Occipital lobe (tissue), 3 donors: ENCODE data around the gene AFM. TPM values are rescaled to one million over a fixed set of nuclear protein-coding genes. Genes with fewer than 3 reads are reported as not detected.
"Not testable (repeated sequence)": the region's sequence is repeated elsewhere in the genome, so short reads cannot be mapped to it uniquely, and the experiment has no call there.

Experiments used
- DNase-seq: peaks from one replicate; lab custom pipeline; 2025; lab: John Stamatoyannopoulos, UW
- small RNA-seq: library from RNA; depleted of rRNA; stranded (forward); fragments of <200 nt; gene quantifications from one replicate; pipeline ENCODE3, GENCODE V24; 2014
- total RNA-seq: library from RNA; depleted of rRNA; stranded (reverse); fragments of >200 nt; gene quantifications from one replicate; pipeline ENCODE4 v1.2.3, GENCODE V29; 2014

AFM gene
- total RNA-seq, 1 donor from 2014 or later: not detected

GRCh38 chr4:73501664-73502265, 20.2 kb downstream of the AFM start:
- no peak for DNase-seq

- no peak for DNase-seq
Observed at GRCh38 chr4:73505567-73505966, 24.0 kb downstream of the AFM start.

GRCh38 chr4:73507541-73507940, 26.0 kb downstream of the AFM start:
- DNase-seq: no peak

GRCh38 chr4:73508651-73509050, 27.1 kb downstream of the AFM start:
- DNase-seq: no peak

GRCh38 chr4:73518340-73518739, 36.8 kb downstream of the AFM start:
- no peak for DNase-seq

GRCh38 chr4:73520821-73521220, 39.3 kb downstream of the AFM start:
- DNase-seq: no peak

- no peak for DNase-seq
Observed at GRCh38 chr4:73523126-73523525, 41.6 kb downstream of the AFM start.

- DNase-seq: no peak
Observed at GRCh38 chr4:73525611-73526010, 44.1 kb downstream of the AFM start.

- no peak for DNase-seq
Observed at GRCh38 chr4:73527196-73527595, 45.7 kb downstream of the AFM start.

- no peak for DNase-seq
Observed at GRCh38 chr4:73528171-73528570, 46.6 kb downstream of the AFM start.

- DNase-seq: no peak
Observed at GRCh38 chr4:73533515-73534422, 52.2 kb downstream of the AFM start.

- DNase-seq: no peak
Observed at GRCh38 chr4:73538162-73538561, 56.6 kb downstream of the AFM start.

- no peak for DNase-seq
Observed at GRCh38 chr4:73539386-73539785, 57.8 kb downstream of the AFM start.

GRCh38 chr4:73540826-73541225, 59.3 kb downstream of the AFM start:
- no peak for DNase-seq

GRCh38 chr4:73541251-73541650, 59.7 kb downstream of the AFM start:
- no peak for DNase-seq

GRCh38 chr4:73544620-73545019, 63.1 kb downstream of the AFM start:
- DNase-seq: no peak

GRCh38 chr4:73550865-73551264, 69.3 kb downstream of the AFM start:
- not testable (repeated sequence) for DNase-seq

Small RNA genes lying within 50 kb of the gene (small RNA-seq; reads per million reads assigned to genes)
- not detected for gene AC074250.1

Other genes starting within 250 kb of the AFM start
- 79.2 TPM for gene ANKRD17, start 222.9 kb upstream of the AFM start, total RNA-seq
- gene ALB, start 77.5 kb upstream of the AFM start, total RNA-seq: 14.2 TPM
- 0.62 TPM for gene AFP, start 45.5 kb upstream of the AFM start, total RNA-seq
- 0.31 TPM for gene RASSF6, start 138.7 kb downstream of the AFM start, total RNA-seq